Islet precursor cell (in vitro differentiated cells): ENCODE data around the gene DHX8.
"Not testable (repeated sequence)": the region's sequence is repeated elsewhere in the genome, so short reads cannot be mapped to it uniquely, and the experiment has no call there.

ENCODE experiments used
- DNase-seq: peaks from one replicate; pipeline ENCODE4 v3.0.0-alpha.2; 2018

DHX8 gene

GRCh38 chr17:43463241-43463640 lies 20.5 kb upstream of the DHX8 start:
- no peak for DNase-seq

GRCh38 chr17:43464046-43464445 lies 19.7 kb upstream of the DHX8 start:
- no peak for DNase-seq

DNA sequence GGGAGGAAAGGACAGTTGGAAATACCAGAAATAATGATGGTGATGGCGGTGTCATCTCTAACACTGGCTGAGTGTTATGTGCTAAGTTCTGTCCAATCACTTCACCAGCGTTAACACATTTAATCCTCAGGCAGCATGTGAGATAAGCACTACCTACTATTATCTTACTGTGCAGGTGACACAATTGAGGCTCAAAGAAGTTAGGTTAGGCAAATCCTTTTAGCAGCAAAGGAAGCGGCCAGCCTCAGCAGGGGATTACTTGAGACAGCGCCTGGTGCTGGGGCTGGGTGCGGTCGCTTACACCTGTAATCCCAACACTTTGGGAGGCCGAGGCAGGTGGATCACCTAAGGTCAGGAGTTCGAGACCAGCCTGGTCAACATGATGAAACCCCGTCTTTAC lies 18.7 kb upstream of the DHX8 start:
- DNase-seq = no peak

DNA sequence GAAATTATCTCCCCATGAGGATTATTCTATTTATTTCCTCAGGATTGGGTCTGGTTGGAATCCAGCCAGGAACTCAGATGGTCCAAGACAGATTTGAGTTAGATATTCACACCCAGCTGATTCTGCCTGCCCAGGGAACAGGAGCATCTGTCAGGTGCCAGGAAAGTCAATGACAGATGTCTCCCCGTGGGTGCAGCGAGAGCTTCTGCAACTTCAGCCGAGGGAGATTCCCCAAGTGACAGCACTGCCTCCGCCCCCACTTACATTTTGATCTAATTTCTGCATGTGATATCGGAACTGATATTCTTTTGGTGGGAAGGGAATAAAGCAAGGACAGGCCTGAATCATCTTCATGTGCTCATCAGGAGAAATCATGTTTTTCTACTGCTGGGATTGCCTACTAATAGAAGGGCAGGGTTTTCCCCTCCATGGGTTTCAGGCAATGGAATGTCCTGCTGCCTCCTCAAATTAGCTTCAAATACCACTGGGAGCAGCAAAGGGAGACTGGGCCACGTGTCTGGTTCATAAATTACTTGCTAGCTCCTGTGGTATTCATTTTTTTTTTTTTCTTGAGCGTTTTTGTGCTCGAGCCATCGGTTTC lies 15.7 kb upstream of the DHX8 start:
- DNase-seq = peak; percentile 69

- DNase-seq = peak; percentile 73
These were observed 15.1 kb upstream of the DHX8 start for GRCh38 chr17:43468691-43469139.

DNA sequence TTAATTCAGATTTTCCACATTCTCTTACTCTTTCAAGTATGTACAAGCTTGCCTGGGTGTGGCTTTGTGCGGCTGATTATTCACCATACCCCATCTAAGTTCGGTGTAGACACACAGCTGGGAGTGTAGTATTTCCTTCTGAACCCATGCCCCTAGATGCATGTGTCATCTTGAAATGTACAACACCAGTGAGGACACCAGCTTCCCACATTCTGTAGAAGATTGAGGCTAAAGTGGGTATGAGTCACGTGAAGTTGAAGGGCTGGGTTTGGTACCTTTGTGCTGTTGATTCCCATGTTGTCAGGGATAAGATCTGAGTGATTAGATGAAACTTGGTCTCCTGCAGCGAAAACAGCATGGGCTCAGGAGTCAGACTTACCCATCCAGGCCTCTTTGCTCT lies 14.6 kb upstream of the DHX8 start:
- peak; percentile 79 for DNase-seq

DNA sequence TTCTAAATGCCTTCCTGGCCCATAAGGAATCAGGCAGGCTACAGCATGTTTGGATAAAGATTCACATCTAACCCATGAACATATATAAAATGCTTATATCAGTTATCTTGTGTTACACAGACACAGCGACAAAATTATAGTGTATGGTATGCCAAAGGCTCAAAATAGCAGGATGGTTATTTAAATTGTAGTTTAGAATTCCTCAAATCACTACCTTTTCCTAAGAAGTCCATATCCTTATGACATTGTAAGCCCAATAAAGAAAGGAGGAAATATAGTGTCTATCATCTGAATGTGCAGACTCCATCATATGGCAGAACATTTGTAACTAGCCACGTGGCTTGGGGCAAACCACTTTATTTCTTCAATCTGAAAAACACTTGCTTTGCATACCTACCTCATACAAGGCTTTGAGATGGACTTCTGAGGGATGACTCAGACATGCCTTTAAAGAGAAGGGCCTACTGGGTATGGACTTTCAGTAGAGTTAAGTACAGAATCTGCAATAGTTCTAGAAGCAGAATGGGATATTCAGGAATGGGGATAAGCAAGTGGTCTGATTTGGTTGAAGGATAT lies 12.1 kb upstream of the DHX8 start:
- DNase-seq = no peak

DNA sequence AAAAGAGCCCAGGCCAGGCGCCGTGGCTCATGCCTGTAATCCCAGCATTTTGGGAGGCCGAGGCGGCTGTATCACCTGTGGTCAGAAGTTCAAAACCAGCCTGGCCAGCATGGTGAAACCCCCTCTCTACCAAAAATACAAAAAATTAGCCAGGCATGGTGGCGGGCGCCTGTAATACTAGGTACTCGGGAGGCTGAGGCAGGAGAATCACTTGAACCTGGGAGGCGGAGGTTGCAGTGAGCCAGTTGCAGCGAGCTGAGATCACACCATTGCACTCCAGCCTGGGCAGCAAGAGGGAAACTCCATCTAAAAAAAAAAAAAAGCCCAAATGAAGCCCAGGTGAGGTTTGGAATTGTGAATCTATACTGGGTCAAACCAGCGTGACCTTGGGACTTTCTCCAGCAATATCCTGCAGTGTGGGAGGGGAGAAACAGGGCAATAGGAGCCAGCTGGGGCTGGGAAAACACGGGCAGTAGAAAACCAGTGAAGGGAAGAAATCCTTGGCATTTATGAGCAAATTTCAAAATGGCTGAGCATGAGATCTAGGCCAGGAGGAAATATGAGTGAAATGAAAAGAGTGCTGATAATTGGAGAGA lies 8.2 kb upstream of the DHX8 start:
- DNase-seq = no peak

- DNase-seq = not testable (repeated sequence)
These were observed 7.5 kb upstream of the DHX8 start for GRCh38 chr17:43476306-43476705.

DNA sequence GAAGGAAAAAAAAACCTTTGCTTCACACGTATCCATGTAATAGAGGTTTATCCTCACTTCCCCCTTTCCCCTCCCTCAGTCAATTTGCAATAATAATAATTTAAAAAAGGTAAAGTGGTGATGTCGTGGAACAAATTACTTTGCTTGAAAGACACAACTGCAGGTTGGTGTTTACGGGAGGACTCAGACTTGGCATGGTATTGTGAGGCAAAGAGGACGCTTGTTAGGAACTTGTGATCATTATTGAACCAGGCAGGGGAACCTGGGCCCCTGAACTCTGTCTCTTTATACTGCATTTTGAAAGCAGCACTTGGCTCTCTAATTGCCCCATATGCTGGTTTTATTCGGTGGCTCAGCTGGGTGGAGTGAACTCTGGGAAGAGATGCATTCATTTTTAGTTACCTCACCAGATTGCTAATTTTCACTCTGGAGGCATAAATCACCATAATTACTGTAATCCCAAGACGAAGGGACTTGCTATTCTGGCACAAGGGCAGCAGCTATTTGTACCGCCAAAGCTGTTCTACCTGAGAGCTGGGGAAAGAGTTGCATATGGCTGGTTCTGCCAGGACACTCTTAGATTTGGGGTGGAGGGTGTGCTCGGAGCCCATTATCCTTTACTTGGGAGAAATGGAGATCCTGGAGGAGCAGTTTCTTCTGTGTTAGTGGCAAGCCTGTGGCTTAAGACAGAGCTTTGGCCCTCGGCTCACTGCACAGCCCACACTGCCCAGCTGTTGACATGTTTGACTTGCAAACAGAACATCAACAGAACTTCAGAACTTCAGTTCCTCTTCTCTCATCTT lies 5.7 kb upstream of the DHX8 start:
- DNase-seq = no peak

- DNase-seq = peak; percentile 67
These were observed 3.8 kb upstream of the DHX8 start for GRCh38 chr17:43479948-43480347.

- no peak for DNase-seq
These were observed 1.4 kb upstream of the DHX8 start for GRCh38 chr17:43482103-43483012.

DNA sequence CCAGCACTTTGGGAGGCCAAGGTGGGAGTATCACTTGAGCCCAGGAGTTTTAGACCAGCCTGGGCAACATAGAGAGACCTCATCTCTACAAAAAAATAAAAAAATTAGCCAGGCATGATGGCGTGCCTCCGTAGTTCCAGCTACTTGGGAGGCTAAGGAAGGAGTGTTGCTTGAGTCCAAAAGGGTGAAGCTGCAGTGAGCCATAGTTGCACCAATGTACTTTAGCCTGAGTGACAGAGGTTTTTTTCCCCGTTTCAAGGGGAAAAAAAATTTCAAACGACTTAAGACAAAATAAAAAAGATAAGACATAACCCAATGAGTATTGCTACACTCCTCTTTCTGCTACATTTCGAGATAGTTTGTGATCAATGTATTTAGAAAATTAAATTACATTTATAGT lies 6.8 kb downstream of the DHX8 start:
- no peak for DNase-seq

DNA sequence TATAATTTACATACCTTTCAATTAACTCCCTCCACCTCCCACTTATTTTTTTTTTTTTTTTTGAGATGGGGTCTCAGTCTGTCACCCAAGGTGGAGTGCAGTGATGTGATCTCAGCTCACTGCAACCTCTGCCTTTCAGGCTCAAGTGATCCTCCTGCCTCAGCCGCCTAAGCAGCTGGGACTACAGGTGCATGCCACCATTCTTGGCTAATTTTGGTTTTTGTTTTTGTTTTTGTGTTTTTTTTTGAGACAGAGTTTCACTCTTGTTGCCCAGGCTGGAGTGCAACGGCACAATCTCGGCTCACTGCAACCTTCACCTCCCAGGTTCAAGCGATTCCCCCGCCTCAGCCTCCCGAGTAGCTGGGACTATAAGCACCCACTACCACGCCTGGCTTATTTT lies 25.7 kb downstream of the DHX8 start:
- not testable (repeated sequence) for DNase-seq

DNA sequence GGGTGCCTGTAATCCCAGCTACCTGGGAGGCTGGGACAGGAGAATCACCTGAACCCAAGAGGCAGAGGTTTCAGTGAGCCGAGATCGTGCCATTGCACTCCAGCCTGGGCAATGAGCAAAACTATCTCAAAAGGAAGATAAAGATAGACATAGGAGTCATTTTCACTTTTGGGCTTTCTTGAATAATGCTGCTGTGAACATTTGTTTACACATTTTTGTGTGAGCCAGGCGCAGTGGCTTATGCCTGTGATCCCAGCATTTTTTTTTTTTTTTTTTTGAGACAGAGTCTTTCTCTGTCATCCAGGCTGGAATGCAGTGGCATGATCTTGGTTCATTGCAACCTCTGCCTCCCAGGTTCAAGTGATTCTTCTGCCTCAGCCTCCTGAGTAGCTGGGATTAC lies 27.4 kb downstream of the DHX8 start:
- peak; percentile 9 for DNase-seq

DNA sequence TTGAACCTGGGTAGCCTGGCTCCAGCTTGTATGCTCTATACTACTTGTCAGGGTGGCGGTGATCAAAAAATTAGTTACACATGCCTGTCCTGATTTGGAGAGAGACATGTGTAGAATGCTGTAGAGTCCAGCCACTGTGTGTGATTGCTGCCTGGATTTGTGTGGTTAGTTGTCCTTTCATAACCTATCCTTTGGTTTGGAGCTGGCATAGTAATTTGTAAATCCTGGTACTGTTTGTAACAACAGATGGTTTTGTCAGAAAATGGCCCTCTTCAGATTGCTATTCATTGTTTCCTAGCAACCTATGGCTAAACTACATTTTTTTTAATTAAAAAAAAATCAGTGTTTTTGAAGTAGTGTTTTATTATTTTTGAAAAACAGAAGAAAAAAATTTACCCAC lies 31.9 kb downstream of the DHX8 start:
- no peak for DNase-seq

- DNase-seq = no peak
These were observed 33.4 kb downstream of the DHX8 start for GRCh38 chr17:43517161-43517560.

- DNase-seq = no peak
These were observed 34.0 kb downstream of the DHX8 start for GRCh38 chr17:43517615-43518386.

GRCh38 chr17:43521389-43521788 lies 37.6 kb downstream of the DHX8 start:
- DNase-seq = peak; percentile 40

DNA sequence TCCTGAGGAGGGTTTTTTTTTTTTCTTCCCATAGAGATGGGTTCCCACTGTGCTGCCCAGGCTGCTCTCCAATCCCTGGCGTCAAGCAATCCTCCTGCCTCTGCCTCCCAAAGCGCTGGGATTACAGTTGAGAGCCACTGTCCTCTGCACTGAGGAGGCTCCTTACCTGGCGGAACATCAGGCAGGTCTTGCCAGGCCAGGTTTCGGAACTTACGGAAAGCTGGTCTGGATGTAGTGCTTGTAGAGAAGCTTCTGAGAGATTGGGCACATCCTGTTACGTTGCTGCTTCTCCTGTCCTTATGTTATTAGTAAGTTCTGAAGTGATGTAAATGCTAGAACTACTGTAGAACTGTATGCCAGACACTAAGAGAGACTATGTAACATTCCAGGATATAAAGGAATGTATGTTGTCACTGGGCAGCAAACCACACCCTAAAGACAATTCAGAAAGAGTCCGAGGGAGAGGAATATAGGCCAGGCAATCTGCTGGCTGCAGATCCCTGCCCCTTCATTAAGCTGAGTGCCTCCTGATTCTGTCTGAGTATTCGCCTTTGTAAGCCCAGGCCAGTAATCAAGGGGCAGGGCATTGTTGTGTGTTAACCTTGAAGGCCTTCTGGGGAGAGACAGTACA lies 41.3 kb downstream of the DHX8 start:
- peak; percentile 73 for DNase-seq

- peak; percentile 49 for DNase-seq
These were observed 43.3 kb downstream of the DHX8 start for GRCh38 chr17:43526886-43527648.
